GM18951 (cell line): ENCODE data around the gene SPDYE1.
"Not testable (repeated sequence)": the region's sequence is repeated elsewhere in the genome, so short reads cannot be mapped to it uniquely, and the experiment has no call there.

Experiments
- POLR2A ChIP-seq: IDR thresholded peaks from 4 replicates; pipeline ENCODE4 v1.6.1; 2011; ENCODE audit warnings: mild to moderate bottlenecking; ENCODE audit not compliant: insufficient read length, insufficient read depth; ENCODE audit errors: extremely low read depth
- in situ Hi-C: fragments of 300-500 bp; cut with MboI; formaldehyde crosslinking; loops from one replicate; pipeline ENCODE4 v1.12.0; 2022; ENCODE audit warnings: low sequenced_read_pairs, mixed read lengths, inconsistent platforms; ENCODE audit not compliant: unreplicated experiment

The SPDYE1 gene

GRCh38 chr7:44039800-44040492 is 42.2 kb downstream of the SPDYE1 start:
- in situ Hi-C loops = not testable (repeated sequence)

GRCh38 chr7:44040493-44040891 is 42.8 kb downstream of the SPDYE1 start:
- in situ Hi-C loops = not testable (repeated sequence)

DNA sequence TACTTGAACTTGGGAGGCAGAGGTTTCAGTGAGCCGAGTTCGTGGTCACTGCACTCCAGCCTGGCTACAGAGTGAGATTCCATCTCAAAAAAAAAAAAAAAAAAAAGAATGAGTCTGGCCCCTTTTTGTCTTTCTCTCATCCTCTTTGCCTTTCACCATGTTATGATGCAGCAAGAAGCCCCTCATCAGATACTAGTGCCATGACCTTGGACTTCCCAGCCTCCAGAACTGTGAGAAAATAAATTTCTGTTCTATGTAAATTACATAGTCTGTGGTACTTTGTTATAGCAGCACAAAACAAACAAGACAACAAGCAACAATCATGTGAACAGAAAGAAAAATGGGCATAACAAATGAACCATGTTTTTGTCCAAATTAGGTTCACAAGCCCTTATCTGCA is 44.5 kb downstream of the SPDYE1 start:
- in situ Hi-C loops = no loop called here
- no peak for TF ChIP-seq POLR2A

DNA sequence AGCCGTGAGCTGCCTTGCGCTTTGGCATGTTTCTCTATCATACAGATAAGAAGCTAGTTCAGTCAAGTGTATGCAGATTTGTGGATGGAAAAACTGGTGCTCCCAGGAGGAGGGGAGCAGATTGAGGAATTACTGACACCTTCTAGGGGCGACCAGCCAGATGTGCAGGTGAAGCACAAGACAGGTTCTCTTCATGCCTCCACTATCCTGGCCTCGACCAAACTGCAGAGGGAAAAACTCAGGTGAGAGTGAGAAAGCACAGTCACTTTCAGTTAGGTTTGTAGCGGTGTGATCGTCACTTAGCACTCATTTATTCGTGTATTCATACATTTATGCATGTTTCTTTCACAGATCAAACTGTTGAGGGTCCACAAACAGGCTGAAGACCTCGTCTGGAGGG is 46.2 kb downstream of the SPDYE1 start:
- TF ChIP-seq POLR2A = no peak
- in situ Hi-C loops = no loop called here

DNA sequence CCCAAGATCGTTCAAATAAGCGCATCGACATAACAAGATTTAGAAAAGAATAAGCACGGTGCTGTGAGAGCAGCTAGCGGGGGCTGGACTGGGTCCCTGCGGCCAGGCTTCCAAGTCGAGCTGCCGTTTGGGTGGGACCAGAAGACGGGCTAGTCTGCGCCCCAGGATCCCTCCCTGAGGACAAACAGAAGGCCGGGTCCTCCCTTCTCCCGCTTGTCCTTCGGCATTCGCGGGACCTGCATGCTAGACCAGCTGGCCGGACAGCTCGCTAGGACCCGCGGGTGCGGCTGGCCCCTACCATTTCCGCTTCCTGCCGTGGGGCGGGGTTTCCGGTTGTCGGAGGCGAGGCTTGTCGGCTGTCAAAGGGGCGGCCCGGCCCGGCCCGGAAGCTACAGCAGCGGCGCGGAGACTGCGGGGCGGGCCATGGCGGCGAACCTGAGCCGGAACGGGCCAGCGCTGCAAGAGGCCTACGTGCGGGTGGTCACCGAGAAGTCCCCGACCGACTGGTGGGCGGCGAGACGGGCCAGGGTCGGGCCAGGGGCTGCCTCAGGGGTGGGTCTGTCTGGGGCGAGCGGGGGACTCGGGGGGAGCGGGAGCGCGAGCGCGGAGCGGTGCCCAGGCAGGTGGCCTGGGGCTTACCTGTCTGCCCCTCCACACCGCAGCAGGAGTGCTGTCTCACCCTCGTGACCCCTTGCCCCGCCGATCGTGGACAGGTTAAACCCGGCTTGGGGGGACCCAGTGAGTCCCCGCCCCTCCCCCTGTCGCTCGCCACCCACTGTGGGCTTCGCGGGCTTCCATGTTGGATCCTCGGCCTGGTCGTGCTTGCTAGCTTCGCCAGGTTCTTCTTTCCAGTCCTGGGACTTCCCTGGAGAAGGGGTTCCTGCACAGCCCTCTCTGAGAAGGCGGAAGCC is 46.9 kb downstream of the SPDYE1 start, which contains the start of gene DBNL:
TSS of gene DBNL (plus strand) at position 388 of the 911 bp plus-strand sequence. CDS start at position 424, 36 bp downstream.
- peak; percentile 98 for TF ChIP-seq POLR2A
- in situ Hi-C loops = no loop called here

- no peak for TF ChIP-seq POLR2A
- in situ Hi-C loops = no loop called here
Measured at GRCh38 chr7:44045226-44046014, 47.7 kb downstream of the SPDYE1 start.

GRCh38 chr7:44046321-44047061 is 48.8 kb downstream of the SPDYE1 start:
- no peak for TF ChIP-seq POLR2A
- in situ Hi-C loops = no loop called here

DNA sequence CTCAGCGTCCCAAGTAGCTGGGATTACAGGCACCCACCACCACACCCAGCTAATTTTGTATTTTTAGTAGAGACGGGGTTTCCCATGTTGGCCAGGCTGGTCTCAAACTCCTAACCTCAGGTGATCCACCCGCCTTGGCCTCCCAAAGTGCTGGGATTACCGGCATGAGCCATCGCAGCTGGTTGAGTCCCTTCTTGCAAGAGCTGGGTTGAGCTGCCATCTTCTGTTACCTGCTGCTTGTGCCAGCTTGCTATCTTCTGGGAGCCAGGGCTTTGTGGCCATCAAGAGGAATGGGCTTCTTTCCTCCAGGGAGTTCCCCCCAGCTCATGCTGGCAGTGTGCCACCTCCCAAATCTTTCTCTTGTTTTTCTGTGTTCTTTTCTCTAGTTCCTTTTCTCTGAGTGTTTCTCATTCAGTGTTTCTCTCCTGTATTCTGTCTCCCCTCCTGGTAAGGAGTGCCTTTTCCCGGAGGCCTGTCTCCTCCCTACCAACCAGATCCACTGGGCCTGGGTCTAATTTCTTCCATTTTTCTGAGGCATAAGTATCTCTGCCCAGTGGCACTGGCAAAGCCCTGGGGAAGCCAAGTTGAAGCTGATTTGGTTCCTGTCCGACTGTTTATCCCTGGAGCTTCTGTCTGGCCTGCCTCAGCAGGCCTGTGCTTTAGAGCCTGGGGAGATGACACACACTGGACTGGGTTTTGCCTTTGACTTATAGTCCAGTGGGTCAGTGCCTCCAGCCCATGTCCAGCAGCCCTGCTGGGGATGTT is 50.5 kb downstream of the SPDYE1 start:
- no peak for TF ChIP-seq POLR2A
- in situ Hi-C loops = no loop called here

- in situ Hi-C loops = no loop called here
- no peak for TF ChIP-seq POLR2A
Measured at GRCh38 chr7:44050121-44050914, 52.6 kb downstream of the SPDYE1 start.

DNA sequence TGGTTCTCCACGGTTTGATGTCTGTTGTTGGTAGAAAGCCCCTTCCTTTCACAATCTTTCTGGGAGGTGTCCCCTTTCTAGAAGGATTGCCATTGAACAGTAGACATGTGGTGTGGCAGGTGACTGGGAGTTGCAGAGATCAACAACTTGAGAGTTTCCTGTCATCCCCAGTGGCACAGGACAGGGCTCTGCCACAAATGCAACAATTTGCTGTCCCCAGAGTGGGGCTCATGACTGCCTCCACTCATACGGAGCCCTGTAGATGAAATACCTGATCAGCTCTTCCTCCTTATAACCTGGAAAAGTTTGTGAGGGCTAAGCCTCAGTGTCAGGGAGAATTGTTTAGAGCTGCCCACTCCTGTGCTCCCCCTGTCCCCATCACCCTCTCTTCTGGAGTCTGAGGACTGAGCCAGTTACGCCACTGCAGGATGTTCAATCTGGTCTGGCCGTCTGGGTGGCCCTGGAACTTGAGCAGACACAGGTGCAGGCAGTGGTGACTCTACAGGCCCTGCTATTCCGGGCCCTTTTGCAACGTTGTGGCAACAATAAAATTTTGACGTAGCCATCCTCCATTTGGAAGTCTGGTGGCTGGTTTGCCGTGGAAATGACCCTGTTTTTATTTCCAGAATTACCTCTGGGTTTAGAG is 53.3 kb downstream of the SPDYE1 start:
- in situ Hi-C loops = no loop called here
- no peak for TF ChIP-seq POLR2A

DNA sequence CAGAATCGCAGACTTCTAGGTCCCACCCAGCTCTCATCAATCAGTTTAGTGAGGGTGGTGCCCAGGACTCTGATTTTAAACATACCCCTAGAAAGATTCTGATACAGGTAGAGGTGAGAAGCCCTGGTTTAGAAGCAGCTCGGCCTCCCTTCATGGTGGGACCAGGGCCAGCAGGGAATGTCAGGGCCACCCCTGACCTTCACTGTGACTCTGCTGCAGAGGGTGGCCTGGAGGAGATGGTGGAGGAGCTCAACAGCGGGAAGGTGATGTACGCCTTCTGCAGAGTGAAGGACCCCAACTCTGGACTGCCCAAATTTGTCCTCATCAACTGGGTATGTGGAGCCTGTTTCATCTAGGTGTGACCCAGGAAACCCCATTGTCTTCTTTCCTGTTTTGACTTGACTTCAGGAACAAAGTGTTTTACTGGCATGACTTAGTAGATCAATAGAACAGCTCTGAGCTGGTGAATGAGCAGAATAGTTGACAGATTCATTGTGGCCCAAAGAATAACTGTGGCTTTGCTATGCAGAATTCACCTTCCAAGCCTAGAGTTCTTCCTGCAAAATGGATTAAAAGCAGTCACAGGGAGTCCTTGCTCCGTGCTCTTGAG is 54.0 kb downstream of the SPDYE1 start:
- in situ Hi-C loops = no loop called here
- no peak for TF ChIP-seq POLR2A
